SK-N-SH (cell line): ENCODE measurements around the gene SCAF1. TPM values are rescaled to one million over a fixed set of nuclear protein-coding genes. Genes with fewer than 3 reads are reported as not detected.

Experiments
- CTCF ChIA-PET: fragments of 300-600, 350-600 bp; formaldehyde crosslinking; extraction: SDS; loops from one replicate; lab custom pipeline; 2021; lab: Yijun Ruan, JAX
- POLR2A ChIA-PET: fragments of 350-600 bp; sonication (Branson Sonifier 250); formaldehyde crosslinking; extraction: SDS; loops from one replicate; lab custom pipeline; 2020; ENCODE audit warnings: antibody characterized with exemption, inconsistent platforms; lab: Yijun Ruan, JAX
- DNase-seq: peaks from one replicate; pipeline ENCODE4 v3.0.0; 2012
- H2AFZ ChIP-seq: fragments of 200-600 bp; sonication (generic); 2 replicates; pipeline ENCODE4 v1.8.1; 2016; ENCODE audit warnings: antibody characterized with exemption, mild to moderate bottlenecking, low read depth
- H3F3A ChIP-seq: fragments of 200-600 bp; sonication (generic); replicated peaks from 2 replicates; pipeline ENCODE3; 2016; ENCODE audit warnings: antibody characterized with exemption, mild to moderate bottlenecking; ENCODE audit not compliant: insufficient read depth
- H3K27ac ChIP-seq, 2 experiments: fragments of 200-500 bp in 1 of 2; fragments of 200-600 bp in 1 of 2; sonication (Bioruptor generic) in 1 of 2; sonication (generic), shearing (Covaris generic) in 1 of 2; 2 replicates each; pipeline versions ENCODE4 v1.5.1 to v1.6.1; 2014 to 2016; ENCODE audit warnings: low read depth in 2 of 2, inconsistent platforms in 1 of 2, low read length in 1 of 2, mild to moderate bottlenecking in 1 of 2, mixed read lengths in 1 of 2
- H3K27me3 ChIP-seq: fragments of 200-600 bp; sonication (generic), shearing (Covaris generic); 2 replicates; pipeline ENCODE4 v1.6.1; 2016; ENCODE audit warnings: mixed run types; ENCODE audit not compliant: insufficient read depth
- H3K36me3 ChIP-seq, 2 experiments: fragments of 200-500 bp in 1 of 2; fragments of 200-600 bp in 1 of 2; sonication (Bioruptor generic) in 1 of 2; sonication (generic) in 1 of 2; replicated peaks in 1 of 2; 2 replicates each; pipeline versions ENCODE3 to v1.5.1; 2014 to 2016; ENCODE audit warnings: low read length in 1 of 2, mild to moderate bottlenecking in 1 of 2; ENCODE audit not compliant: insufficient read depth in 2 of 2, control insufficient read depth in 1 of 2
- H3K4me1 ChIP-seq, 2 experiments: fragments of 200-500 bp in 1 of 2; fragments of 200-600 bp in 1 of 2; sonication (Bioruptor generic) in 1 of 2; sonication (generic), shearing (Covaris generic) in 1 of 2; 2 replicates each; pipeline versions ENCODE4 v1.5.1 to v1.6.1; 2014 to 2016; ENCODE audit warnings: low read depth in 1 of 2, low read length in 1 of 2, mixed run types in 1 of 2; ENCODE audit not compliant: insufficient read depth in 2 of 2, control insufficient read depth in 1 of 2
- H3K4me2 ChIP-seq: fragments of 200-600 bp; sonication (generic), shearing (Covaris generic); 2 replicates; pipeline ENCODE4 v1.6.1; 2017; ENCODE audit warnings: mixed run types
- H3K4me3 ChIP-seq, 2 experiments: fragments of 200-500 bp in 1 of 2; fragments of 200-600 bp in 1 of 2; sonication (Bioruptor generic) in 1 of 2; sonication (generic), shearing (Covaris generic) in 1 of 2; 2 replicates each; pipeline versions ENCODE4 v1.5.1 to v1.8.1; 2014 to 2016; ENCODE audit warnings: low read depth in 2 of 2, inconsistent platforms in 1 of 2, low read length in 1 of 2, mild to moderate bottlenecking in 1 of 2, mixed read lengths in 1 of 2, moderate library complexity in 1 of 2
- H3K79me2 ChIP-seq: fragments of 200-600 bp; sonication (generic); 2 replicates; pipeline ENCODE4 v1.8.1; 2017; ENCODE audit warnings: mild to moderate bottlenecking; ENCODE audit not compliant: insufficient read depth
- H3K9ac ChIP-seq: fragments of 200-600 bp; sonication (generic); 2 replicates; pipeline ENCODE4 v1.6.1; 2017; ENCODE audit warnings: mixed run types
- H3K9me2 ChIP-seq: fragments of 200-600 bp; sonication (generic); 2 replicates; pipeline ENCODE4 v1.6.1; 2017; ENCODE audit warnings: mixed run types
- H3K9me3 ChIP-seq: fragments of 200-600 bp; sonication (generic); 2 replicates; pipeline ENCODE4 v1.6.1; 2017; ENCODE audit warnings: mixed run types, mild to moderate bottlenecking, moderate library complexity
- H4K20me1 ChIP-seq: fragments of 200-600 bp; sonication (generic); 2 replicates; pipeline ENCODE4 v1.6.1; 2017; ENCODE audit warnings: mild to moderate bottlenecking, mixed run types; ENCODE audit not compliant: insufficient read depth
- CHD2 ChIP-seq: fragments of 150-350 bp; IDR thresholded peaks from 2 replicates; pipeline ENCODE4 v1.6.1; 2018; ENCODE audit warnings: low read length; ENCODE audit not compliant: partially characterized antibody
- EP300 ChIP-seq, 2 experiments: IDR thresholded peaks; 2 replicates each; pipeline versions ENCODE4 v1.4.0 to v1.6.1; 2012; ENCODE audit warnings: borderline replicate concordance in 1 of 2, low read depth in 1 of 2, low read length in 1 of 2
- EZH2phosphoT487 ChIP-seq: fragments of 200-600 bp; sonication (generic); IDR thresholded peaks from 2 replicates; pipeline ENCODE4 v1.6.1; 2017; ENCODE audit warnings: low read depth, mixed run types, mild to moderate bottlenecking, antibody characterized with exemption, moderate library complexity, borderline replicate concordance
- FOSL2 ChIP-seq: IDR thresholded peaks from 2 replicates; pipeline ENCODE4 v1.4.0; 2012; ENCODE audit warnings: low read depth, mild to moderate bottlenecking, moderate library complexity, borderline replicate concordance
- FOXM1 ChIP-seq: IDR thresholded peaks from 2 replicates; pipeline ENCODE4 v1.4.0; 2012; ENCODE audit warnings: low read depth, mild to moderate bottlenecking
- GABPA ChIP-seq: IDR thresholded peaks from 2 replicates; pipeline ENCODE4 v1.4.0; 2012; ENCODE audit warnings: low read depth, mild to moderate bottlenecking
- MEF2A ChIP-seq: IDR thresholded peaks from 2 replicates; pipeline ENCODE4 v1.4.0; 2012; ENCODE audit warnings: low read depth, borderline replicate concordance
- MXI1 ChIP-seq: IDR thresholded peaks from 2 replicates; pipeline ENCODE4 v1.6.1; 2012; ENCODE audit warnings: mild to moderate bottlenecking, low read depth, low read length, improper control_type of control experiment
- NFIC ChIP-seq: IDR thresholded peaks from 2 replicates; pipeline ENCODE4 v1.4.0; 2012; ENCODE audit warnings: borderline replicate concordance
- NRF1 ChIP-seq: IDR thresholded peaks from 2 replicates; pipeline ENCODE4 v1.6.1; 2012; ENCODE audit warnings: low read depth, mild to moderate bottlenecking, low read length
- RCOR1 ChIP-seq: fragments of 150-350 bp; IDR thresholded peaks from 2 replicates; pipeline ENCODE4 v1.6.1; 2017; ENCODE audit warnings: antibody characterized with exemption, low read length
- RFX5 ChIP-seq: IDR thresholded peaks from 2 replicates; pipeline ENCODE4 v1.6.1; 2012; ENCODE audit warnings: mild to moderate bottlenecking, improper control_type of control experiment, low read length
- SIN3A ChIP-seq: IDR thresholded peaks from 2 replicates; pipeline ENCODE4 v1.6.1; 2012; ENCODE audit warnings: low read depth, mild to moderate bottlenecking, low read length, moderate library complexity, borderline replicate concordance
- TCF12 ChIP-seq: IDR thresholded peaks from 2 replicates; pipeline ENCODE4 v1.4.0; 2012
- TEAD4 ChIP-seq: IDR thresholded peaks from 2 replicates; pipeline ENCODE4 v1.4.0; 2012; ENCODE audit warnings: mild to moderate bottlenecking, borderline replicate concordance; ENCODE audit not compliant: insufficient read depth
- YY1 ChIP-seq: IDR thresholded peaks from 2 replicates; pipeline ENCODE4 v1.4.0; 2012; ENCODE audit warnings: low read depth, mild to moderate bottlenecking
- WGBS: methylation state at CpG from one replicate; pipeline ENCODE4 v1.1.6; 2017; ENCODE audit warnings: low lambda C conversion rate; 5-methylcytosine and 5-hydroxymethylcytosine counted together
- polyA plus RNA-seq, 3 experiments: library from polyadenylated mRNA; depleted of rRNA; stranded (reverse); fragments of >200 nt; gene quantifications; 2 replicates each; pipeline ENCODE4 v1.2.3, GENCODE V29; 2012
- TF ChIP-seq, protein P1 (sequence below): IDR thresholded peaks from 2 replicates; pipeline ENCODE4 v1.6.1; 2012; ENCODE audit warnings: mild to moderate bottlenecking, low read depth, low read length, moderate library complexity
- TF ChIP-seq, protein P2 (sequence below): IDR thresholded peaks from 2 replicates; pipeline ENCODE4 v1.4.0; 2012; ENCODE audit warnings: low read depth, borderline replicate concordance
- TF ChIP-seq, protein P3 (sequence below): IDR thresholded peaks from 2 replicates; pipeline ENCODE4; 2012
- TF ChIP-seq, protein P4 (sequence below): fragments of 150-350 bp; IDR thresholded peaks from 2 replicates; pipeline ENCODE4 v1.6.1; 2017; ENCODE audit warnings: antibody characterized with exemption, low read length, low read depth, borderline replicate concordance

SCAF1 gene
- polyA plus RNA-seq, 1 of the 3 experiments (the other 2 are of a cell fraction): 9.5 TPM

GRCh38 chr19:49594993-49595818 is 46.8 kb upstream of the SCAF1 start:
- H3K9me3 ChIP-seq: no peaks in the 10 kb centered on the region
- no peak overlapping the region for H3K27ac ChIP-seq
- no peak overlapping the region for H3K4me2 ChIP-seq
- no peak overlapping the region for H3K4me3 ChIP-seq
- H4K20me1 ChIP-seq: peaks cover 50% of the 10 kb centered on the region
- POLR2A ChIA-PET: no interaction called here
- H2AFZ ChIP-seq: no peak overlapping the region
- TF ChIP-seq TEAD4: no peak
- TF ChIP-seq, protein P1, sequence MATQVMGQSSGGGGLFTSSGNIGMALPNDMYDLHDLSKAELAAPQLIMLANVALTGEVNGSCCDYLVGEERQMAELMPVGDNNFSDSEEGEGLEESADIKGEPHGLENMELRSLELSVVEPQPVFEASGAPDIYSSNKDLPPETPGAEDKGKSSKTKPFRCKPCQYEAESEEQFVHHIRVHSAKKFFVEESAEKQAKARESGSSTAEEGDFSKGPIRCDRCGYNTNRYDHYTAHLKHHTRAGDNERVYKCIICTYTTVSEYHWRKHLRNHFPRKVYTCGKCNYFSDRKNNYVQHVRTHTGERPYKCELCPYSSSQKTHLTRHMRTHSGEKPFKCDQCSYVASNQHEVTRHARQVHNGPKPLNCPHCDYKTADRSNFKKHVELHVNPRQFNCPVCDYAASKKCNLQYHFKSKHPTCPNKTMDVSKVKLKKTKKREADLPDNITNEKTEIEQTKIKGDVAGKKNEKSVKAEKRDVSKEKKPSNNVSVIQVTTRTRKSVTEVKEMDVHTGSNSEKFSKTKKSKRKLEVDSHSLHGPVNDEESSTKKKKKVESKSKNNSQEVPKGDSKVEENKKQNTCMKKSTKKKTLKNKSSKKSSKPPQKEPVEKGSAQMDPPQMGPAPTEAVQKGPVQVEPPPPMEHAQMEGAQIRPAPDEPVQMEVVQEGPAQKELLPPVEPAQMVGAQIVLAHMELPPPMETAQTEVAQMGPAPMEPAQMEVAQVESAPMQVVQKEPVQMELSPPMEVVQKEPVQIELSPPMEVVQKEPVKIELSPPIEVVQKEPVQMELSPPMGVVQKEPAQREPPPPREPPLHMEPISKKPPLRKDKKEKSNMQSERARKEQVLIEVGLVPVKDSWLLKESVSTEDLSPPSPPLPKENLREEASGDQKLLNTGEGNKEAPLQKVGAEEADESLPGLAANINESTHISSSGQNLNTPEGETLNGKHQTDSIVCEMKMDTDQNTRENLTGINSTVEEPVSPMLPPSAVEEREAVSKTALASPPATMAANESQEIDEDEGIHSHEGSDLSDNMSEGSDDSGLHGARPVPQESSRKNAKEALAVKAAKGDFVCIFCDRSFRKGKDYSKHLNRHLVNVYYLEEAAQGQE: no peak
- TF ChIP-seq GABPA: no peak
- no peak for TF ChIP-seq YY1
- no peak for TF ChIP-seq CHD2
- TF ChIP-seq RFX5: no peak
- TF ChIP-seq SIN3A: no peak
- TF ChIP-seq EP300 (IDR thresholded peaks at IDR 0.05; ENCODE audit: borderline replicate concordance in 1 of 2, low read depth in 1 of 2, low read length in 1 of 2): no peak
- no peak for TF ChIP-seq FOXM1
- TF ChIP-seq MEF2A: no peak
- TF ChIP-seq FOSL2: no peak
- no peak for TF ChIP-seq EZH2phosphoT487
- TF ChIP-seq, protein P2, sequence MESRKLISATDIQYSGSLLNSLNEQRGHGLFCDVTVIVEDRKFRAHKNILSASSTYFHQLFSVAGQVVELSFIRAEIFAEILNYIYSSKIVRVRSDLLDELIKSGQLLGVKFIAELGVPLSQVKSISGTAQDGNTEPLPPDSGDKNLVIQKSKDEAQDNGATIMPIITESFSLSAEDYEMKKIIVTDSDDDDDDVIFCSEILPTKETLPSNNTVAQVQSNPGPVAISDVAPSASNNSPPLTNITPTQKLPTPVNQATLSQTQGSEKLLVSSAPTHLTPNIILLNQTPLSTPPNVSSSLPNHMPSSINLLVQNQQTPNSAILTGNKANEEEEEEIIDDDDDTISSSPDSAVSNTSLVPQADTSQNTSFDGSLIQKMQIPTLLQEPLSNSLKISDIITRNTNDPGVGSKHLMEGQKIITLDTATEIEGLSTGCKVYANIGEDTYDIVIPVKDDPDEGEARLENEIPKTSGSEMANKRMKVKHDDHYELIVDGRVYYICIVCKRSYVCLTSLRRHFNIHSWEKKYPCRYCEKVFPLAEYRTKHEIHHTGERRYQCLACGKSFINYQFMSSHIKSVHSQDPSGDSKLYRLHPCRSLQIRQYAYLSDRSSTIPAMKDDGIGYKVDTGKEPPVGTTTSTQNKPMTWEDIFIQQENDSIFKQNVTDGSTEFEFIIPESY: no peak
- no peak for TF ChIP-seq NFIC
- TF ChIP-seq, protein P3, sequence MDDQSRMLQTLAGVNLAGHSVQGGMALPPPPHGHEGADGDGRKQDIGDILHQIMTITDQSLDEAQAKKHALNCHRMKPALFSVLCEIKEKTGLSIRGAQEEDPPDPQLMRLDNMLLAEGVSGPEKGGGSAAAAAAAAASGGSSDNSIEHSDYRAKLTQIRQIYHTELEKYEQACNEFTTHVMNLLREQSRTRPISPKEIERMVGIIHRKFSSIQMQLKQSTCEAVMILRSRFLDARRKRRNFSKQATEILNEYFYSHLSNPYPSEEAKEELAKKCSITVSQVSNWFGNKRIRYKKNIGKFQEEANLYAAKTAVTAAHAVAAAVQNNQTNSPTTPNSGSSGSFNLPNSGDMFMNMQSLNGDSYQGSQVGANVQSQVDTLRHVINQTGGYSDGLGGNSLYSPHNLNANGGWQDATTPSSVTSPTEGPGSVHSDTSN: no peak
- TF ChIP-seq RCOR1: no peak
- no peak for TF ChIP-seq TCF12
- no peak for TF ChIP-seq MXI1
- TF ChIP-seq NRF1: no peak
- TF ChIP-seq, protein P4, sequence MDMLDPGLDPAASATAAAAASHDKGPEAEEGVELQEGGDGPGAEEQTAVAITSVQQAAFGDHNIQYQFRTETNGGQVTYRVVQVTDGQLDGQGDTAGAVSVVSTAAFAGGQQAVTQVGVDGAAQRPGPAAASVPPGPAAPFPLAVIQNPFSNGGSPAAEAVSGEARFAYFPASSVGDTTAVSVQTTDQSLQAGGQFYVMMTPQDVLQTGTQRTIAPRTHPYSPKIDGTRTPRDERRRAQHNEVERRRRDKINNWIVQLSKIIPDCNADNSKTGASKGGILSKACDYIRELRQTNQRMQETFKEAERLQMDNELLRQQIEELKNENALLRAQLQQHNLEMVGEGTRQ: no peak
- DNase-seq: no peak
- H3K79me2 ChIP-seq: peaks cover 69% of the 10 kb centered on the region
- CTCF ChIA-PET: interaction anchor here (0.8 to 2.2 kb wide), 6 partner anchors 25 to 83 kb away, joined by 3 to 12 read pairs (median 4); partner anchors contain the start of gene RRAS
- peaks cover 0 to 12% of the 10 kb centered on the region in 2 experiments; a peak in 1 of 4 replicates for H3K4me1 ChIP-seq
- no peaks in the 10 kb centered on the region for H3K9me2 ChIP-seq
- H3K9ac ChIP-seq: no peak overlapping the region
- peaks cover 25% of the 10 kb centered on the region for H3F3A ChIP-seq
- peaks cover 29 to 55% of the 10 kb centered on the region in 2 experiments for H3K36me3 ChIP-seq
- 91% methylated on average over 13 of the region's 35 CpGs for WGBS
- H3K27me3 ChIP-seq: no peaks in the 10 kb centered on the region
